ENCODE results near the gene SACS.
A peak's percentile ranks its signal among the peaks of the same experiment; 100 is the strongest.

The SACS gene

GRCh38 chr13:23433171-23434153 lies at the start of gene SACS:
Gene SACS (minus strand): TSS chr13:23433702. CDS start chr13:23411239, 22,463 bp downstream.
- DNase-seq (ENCODE audit: low spot score): peak; percentile 68

- DNase-seq (ENCODE audit: low spot score): no peak
These were observed 46.8 kb upstream of the SACS start for GRCh38 chr13:23480324-23480723.

- DNase-seq (ENCODE audit: low spot score): no peak
These were observed 43.6 kb upstream of the SACS start for GRCh38 chr13:23477101-23477500.

- DNase-seq (ENCODE audit: low spot score): no peak
These were observed 39.7 kb upstream of the SACS start for GRCh38 chr13:23473221-23473620.

GRCh38 chr13:23472189-23472588 lies 38.7 kb upstream of the SACS start:
- DNase-seq (ENCODE audit: low spot score): no peak

- no peak for DNase-seq (ENCODE audit: low spot score)
These were observed 37.5 kb upstream of the SACS start for GRCh38 chr13:23470790-23471614.

- peak; percentile 83 for DNase-seq (ENCODE audit: low spot score)
These were observed 36.5 kb upstream of the SACS start for GRCh38 chr13:23469951-23470421.

- no peak for DNase-seq (ENCODE audit: low spot score)
These were observed 35.3 kb upstream of the SACS start for GRCh38 chr13:23468811-23469210.

GRCh38 chr13:23467932-23468278 lies 34.4 kb upstream of the SACS start:
- DNase-seq (ENCODE audit: low spot score): no peak

GRCh38 chr13:23467048-23467931 lies 33.8 kb upstream of the SACS start:
- DNase-seq (ENCODE audit: low spot score): peak; percentile 51

GRCh38 chr13:23466144-23467002 lies 32.9 kb upstream of the SACS start:
- peak; percentile 65 for DNase-seq (ENCODE audit: low spot score)

- no peak for DNase-seq (ENCODE audit: low spot score)
These were observed 30.2 kb upstream of the SACS start for GRCh38 chr13:23463661-23464060.

- DNase-seq (ENCODE audit: low spot score): no peak
These were observed 29.5 kb upstream of the SACS start for GRCh38 chr13:23462815-23463559.

- DNase-seq (ENCODE audit: low spot score): no peak
These were observed 28.0 kb upstream of the SACS start for GRCh38 chr13:23461544-23461943.

- no peak for DNase-seq (ENCODE audit: low spot score)
These were observed 27.4 kb upstream of the SACS start for GRCh38 chr13:23460921-23461320.

- DNase-seq (ENCODE audit: low spot score): no peak
These were observed 26.8 kb upstream of the SACS start for GRCh38 chr13:23460309-23460708.

- no peak for DNase-seq (ENCODE audit: low spot score)
These were observed 25.5 kb upstream of the SACS start for GRCh38 chr13:23458989-23459388.

- no peak for DNase-seq (ENCODE audit: low spot score)
These were observed 23.1 kb upstream of the SACS start for GRCh38 chr13:23456437-23457210.

Data from AG08395 (cell line).